Nephron progenitor cell (in vitro differentiated cells): Measurements from ENCODE around the gene PRKCQ.

ENCODE experiments used
- DNase-seq: peaks from one replicate; pipeline ENCODE4 v3.0.0; 2021
- H3K27ac Mint-ChIP-seq: 2 replicates; pipeline ENCODE4 v1.8.0; 2021; ENCODE audit warnings: mild to moderate bottlenecking, moderate library complexity, mixed read lengths
- H3K27me3 Mint-ChIP-seq: 2 replicates; pipeline ENCODE4 v1.8.0; 2021; ENCODE audit warnings: mild to moderate bottlenecking, low read depth, mixed read lengths; ENCODE audit not compliant: poor library complexity
- H3K36me3 Mint-ChIP-seq: 2 replicates; pipeline ENCODE4 v1.8.0; 2021; ENCODE audit warnings: low read depth, mixed read lengths
- H3K4me1 Mint-ChIP-seq: 2 replicates; pipeline ENCODE4 v1.8.0; 2021; ENCODE audit warnings: mixed read lengths
- H3K4me3 Mint-ChIP-seq: 2 replicates; pipeline ENCODE4 v1.8.0; 2021; ENCODE audit warnings: mild to moderate bottlenecking, moderate library complexity, mixed read lengths
- H3K9me3 Mint-ChIP-seq: 2 replicates; pipeline ENCODE4 v1.8.0; 2021; ENCODE audit warnings: mild to moderate bottlenecking, moderate library complexity, mixed read lengths
- CTCF ChIP-seq: fragments of 200-600 bp; sonication (generic); IDR thresholded peaks from 2 replicates; pipeline ENCODE4 v1.5.0; 2021; ENCODE audit warnings: antibody characterized with exemption

Gene PRKCQ

GRCh38 chr10:6514844-6515780 is 65.0 kb downstream of the PRKCQ start:
- Mint-ChIP-seq H3K27ac (no peak overlapping the region), H3K27me3 (peaks cover 8% of the 10 kb centered on the region), H3K4me1 (peaks cover 8% of the 10 kb centered on the region), H3K36me3 (peaks cover 47% of the 10 kb centered on the region), H3K9me3 (peaks cover 27% of the 10 kb centered on the region), H3K4me3 (no peak overlapping the region)
- no peak for DNase-seq
- no peak for TF ChIP-seq CTCF

GRCh38 chr10:6514180-6514579 is 65.9 kb downstream of the PRKCQ start:
- Mint-ChIP-seq H3K4me3 (no peak overlapping the region), H3K4me1 (peaks cover 7% of the 10 kb centered on the region), H3K27ac (no peak overlapping the region), H3K27me3 (peaks cover 8% of the 10 kb centered on the region), H3K9me3 (peaks cover 29% of the 10 kb centered on the region), H3K36me3 (peaks cover 52% of the 10 kb centered on the region)
- no peak for TF ChIP-seq CTCF
- DNase-seq = no peak

- Mint-ChIP-seq H3K27ac (no peak overlapping the region), H3K27me3 (peaks cover 8% of the 10 kb centered on the region), H3K36me3 (peaks cover 59% of the 10 kb centered on the region), H3K4me3 (no peak overlapping the region), H3K4me1 (peaks cover 7% of the 10 kb centered on the region), H3K9me3 (peaks cover 29% of the 10 kb centered on the region)
- no peak for TF ChIP-seq CTCF
- no peak for DNase-seq
Measured at GRCh38 chr10:6513476-6513875, 66.6 kb downstream of the PRKCQ start.

- TF ChIP-seq CTCF = no peak
- Mint-ChIP-seq H3K4me3 (no peak overlapping the region), H3K27me3 (peaks cover 8% of the 10 kb centered on the region), H3K4me1 (peaks cover 7% of the 10 kb centered on the region), H3K36me3 (peaks cover 62% of the 10 kb centered on the region), H3K9me3 (peaks cover 29% of the 10 kb centered on the region), H3K27ac (no peak overlapping the region)
- no peak for DNase-seq
Measured at GRCh38 chr10:6512182-6512581, 67.9 kb downstream of the PRKCQ start.

GRCh38 chr10:6511347-6511746 is 68.7 kb downstream of the PRKCQ start:
- Mint-ChIP-seq H3K9me3 (peaks cover 29% of the 10 kb centered on the region), H3K36me3 (peaks cover 62% of the 10 kb centered on the region), H3K27ac (no peak overlapping the region), H3K4me1 (peaks cover 3% of the 10 kb centered on the region), H3K27me3 (peaks cover 8% of the 10 kb centered on the region), H3K4me3 (no peak overlapping the region)
- no peak for DNase-seq
- no peak for TF ChIP-seq CTCF

GRCh38 chr10:6507311-6507710 is 72.8 kb downstream of the PRKCQ start:
- H3K36me3 Mint-ChIP-seq = peaks cover 46% of the 10 kb centered on the region
- H3K27me3 Mint-ChIP-seq = peaks cover 8% of the 10 kb centered on the region
- TF ChIP-seq CTCF = no peak
- H3K4me3 Mint-ChIP-seq = no peak overlapping the region
- no peak overlapping the region for H3K27ac Mint-ChIP-seq
- no peaks in the 10 kb centered on the region for H3K4me1 Mint-ChIP-seq
- peaks cover 23% of the 10 kb centered on the region for H3K9me3 Mint-ChIP-seq
- DNase-seq = no peak
